Caco-2 (cell line): ENCODE results near the gene TRIM46. TPM values are rescaled to one million over a fixed set of nuclear protein-coding genes. Genes with fewer than 3 reads are reported as not detected.

Experiments
- BruUV-seq: library from RNA; stranded (reverse); fragments of 400-500 nt; replicated peaks from 2 replicates; lab custom pipeline; 2021; lab: Mats Ljungman, UMichigan
- CTCF ChIA-PET: fragments of 300-600 bp; sonication (Branson Sonifier 250); formaldehyde crosslinking; loops from one replicate; lab custom pipeline; 2022; ENCODE audit warnings: antibody characterized with exemption; lab: Charles Lee
- POLR2A ChIA-PET: fragments of 300-600 bp; sonication (Branson Sonifier 250); formaldehyde crosslinking; loops from one replicate; lab custom pipeline; 2022; ENCODE audit warnings: antibody characterized with exemption; lab: Charles Lee
- DNase-seq, 2 experiments: peaks; one replicate each; pipeline versions ENCODE4 v3.0.0 to v3.0.0-alpha.2; 2020 to 2022
- H3K27me3 ChIP-seq: replicated peaks from 2 replicates; pipeline ENCODE4 v1.6.0; 2011; ENCODE audit warnings: low read length; ENCODE audit not compliant: control insufficient read depth, insufficient read depth
- H3K36me3 ChIP-seq: 2 replicates; pipeline ENCODE4 v1.5.1; 2011; ENCODE audit warnings: low read length; ENCODE audit not compliant: control insufficient read depth, insufficient read depth
- H3K4me1 ChIP-seq: fragments of 250-450 bp; sonication (Bioruptor Pico); 2 replicates; pipeline ENCODE4 v1.5.1; 2020; ENCODE audit warnings: mild to moderate bottlenecking
- H3K4me3 ChIP-seq: 2 replicates; pipeline ENCODE4 v1.5.1; 2011; ENCODE audit warnings: low read depth, mild to moderate bottlenecking, control low read depth, low read length
- H3K9me3 ChIP-seq: fragments of 250-450 bp; sonication (Bioruptor Pico); 2 replicates; pipeline ENCODE4 v1.5.1; 2020; ENCODE audit warnings: mild to moderate bottlenecking, moderate library complexity
- H3K27ac Mint-ChIP-seq: one replicate; pipeline ENCODE4 v1.8.0; 2022; ENCODE audit warnings: mixed read lengths; ENCODE audit not compliant: unreplicated experiment
- H3K27me3 Mint-ChIP-seq: one replicate; pipeline ENCODE4 v1.8.0; 2022; ENCODE audit warnings: mixed read lengths; ENCODE audit not compliant: insufficient read depth, unreplicated experiment
- H3K36me3 Mint-ChIP-seq: one replicate; pipeline ENCODE4 v1.8.0; 2022; ENCODE audit warnings: mild to moderate bottlenecking, mixed read lengths; ENCODE audit not compliant: insufficient read depth, unreplicated experiment
- H3K4me1 Mint-ChIP-seq: one replicate; pipeline ENCODE4 v1.8.0; 2022; ENCODE audit warnings: low read depth, mixed read lengths; ENCODE audit not compliant: unreplicated experiment
- H3K4me3 Mint-ChIP-seq: one replicate; pipeline ENCODE4 v1.8.0; 2022; ENCODE audit warnings: mild to moderate bottlenecking, moderate library complexity, mixed read lengths; ENCODE audit not compliant: unreplicated experiment
- H3K9me3 Mint-ChIP-seq: one replicate; pipeline ENCODE4 v1.8.0; 2022; ENCODE audit warnings: mixed read lengths; ENCODE audit not compliant: unreplicated experiment
- CTCF ChIP-seq, 2 experiments: fragments of 200-600 bp in 1 of 2; IDR thresholded peaks; 1 replicate in 1 of 2; 2 replicates in 1 of 2; pipeline versions ENCODE4 v1.5.1 to v1.8.0; 2011 to 2022; ENCODE audit warnings: antibody characterized with exemption in 1 of 2, control low read depth in 1 of 2, inconsistent platforms in 1 of 2, low read depth in 1 of 2, low read length in 1 of 2, mild to moderate bottlenecking in 1 of 2, moderate library complexity in 1 of 2; ENCODE audit not compliant: insufficient read depth in 1 of 2, severe bottlenecking in 1 of 2, unreplicated experiment in 1 of 2
- intact Hi-C: fragments of 100-400 bp; cut with micrococcal nuclease; formaldehyde crosslinking; loops from one replicate; pipeline ENCODE4 v1.10.0; 2022; ENCODE audit not compliant: unreplicated experiment
- total RNA-seq: library from RNA; stranded (reverse); gene quantifications from 2 replicates; pipeline ENCODE4 v1.2.3, GENCODE V29; 2022

TRIM46 gene
- total RNA-seq, 1 experiment from 2014 or later: 0.11 TPM

GRCh38 chr1:155131856-155132255, 41.8 kb upstream of the TRIM46 start:
- no peaks in the 10 kb centered on the region for H3K9me3 ChIP-seq
- CTCF ChIA-PET: no interaction called here
- H3K9me3 Mint-ChIP-seq: no peaks in the 10 kb centered on the region
- H3K27me3 ChIP-seq: no peaks in the 10 kb centered on the region
- peaks cover 32% of the 10 kb centered on the region for H3K4me1 Mint-ChIP-seq
- no peaks in the 10 kb centered on the region for H3K27me3 Mint-ChIP-seq
- H3K4me3 ChIP-seq: no peak overlapping the region
- H3K27ac Mint-ChIP-seq: peak overlapping the region; percentile 67
- intact Hi-C loops: no loop called here
- peaks cover 60% of the 10 kb centered on the region for H3K36me3 Mint-ChIP-seq
- H3K4me3 Mint-ChIP-seq: no peak overlapping the region
- no peak for DNase-seq
- BruUV-seq: no TSS peak
- no peak for TF ChIP-seq CTCF (IDR thresholded peaks at IDR 0.05; ENCODE audit: insufficient read depth in 1 of 2, low read depth in 1 of 2, low read length in 1 of 2, severe bottlenecking in 1 of 2, unreplicated experiment in 1 of 2)
- peaks cover 14% of the 10 kb centered on the region for H3K36me3 ChIP-seq
- H3K4me1 ChIP-seq: peaks cover 33% of the 10 kb centered on the region
- POLR2A ChIA-PET: no interaction called here

- H3K4me3 Mint-ChIP-seq: no peak overlapping the region
These were observed 39.8 kb upstream of the TRIM46 start for GRCh38 chr1:155133799-155134281.

GRCh38 chr1:155134322-155134721, 39.3 kb upstream of the TRIM46 start:
- ChIA-PET POLR2A (interaction anchor here (0.6 kb wide), 1 partner anchor 135 kb away, joined by 3 read pairs; no protein-coding TSS in a partner anchor), CTCF (interaction anchor here (1.0 to 1.7 kb wide), 5 partner anchors 8 to 49 kb away, joined by 3 to 17 read pairs (median 7); partner anchors contain the start of gene KRTCAP2)
- Histone ChIP-seq H3K4me3 (peak overlapping the region; percentile 84), H3K27me3 (no peaks in the 10 kb centered on the region), H3K36me3 (peaks cover 16% of the 10 kb centered on the region), H3K9me3 (no peaks in the 10 kb centered on the region), H3K4me1 (peaks cover 23% of the 10 kb centered on the region)
- H3K36me3 Mint-ChIP-seq: peaks cover 70% of the 10 kb centered on the region
- peaks cover 26% of the 10 kb centered on the region for H3K4me1 Mint-ChIP-seq
- no peaks in the 10 kb centered on the region for H3K9me3 Mint-ChIP-seq
- no peak for TF ChIP-seq CTCF (IDR thresholded peaks at IDR 0.05; ENCODE audit: insufficient read depth in 1 of 2, low read depth in 1 of 2, low read length in 1 of 2, severe bottlenecking in 1 of 2, unreplicated experiment in 1 of 2)
- H3K27me3 Mint-ChIP-seq: no peaks in the 10 kb centered on the region
- peak overlapping the region; percentile 86 for H3K27ac Mint-ChIP-seq
- intact Hi-C loops: loop anchor here (2.0 kb wide), 2 partner anchors 32 to 40 kb away; no protein-coding TSS in a partner anchor
- no TSS peak for BruUV-seq
- no peak for DNase-seq
- H3K4me3 Mint-ChIP-seq: peak overlapping the region; percentile 81

More at GRCh38 chr1:155133799-155134281, 39.8 kb upstream of the TRIM46 start:
- intact Hi-C loops: loop anchor here (2.0 kb wide), 2 partner anchors 33 to 39 kb away; no protein-coding TSS in a partner anchor
- peak overlapping the region; percentile 86 for H3K27ac Mint-ChIP-seq
- no peaks in the 10 kb centered on the region for H3K27me3 Mint-ChIP-seq
- DNase-seq: no peak
- H3K4me3 ChIP-seq: peak overlapping the region; percentile 5; the same call in 1 of the 2 replicates
- peaks cover 27% of the 10 kb centered on the region for H3K4me1 ChIP-seq
- no peak for TF ChIP-seq CTCF (IDR thresholded peaks at IDR 0.05; ENCODE audit: insufficient read depth in 1 of 2, low read depth in 1 of 2, low read length in 1 of 2, severe bottlenecking in 1 of 2, unreplicated experiment in 1 of 2)
- no peaks in the 10 kb centered on the region for H3K9me3 ChIP-seq
- ChIA-PET POLR2A (no interaction called here), CTCF (interaction anchor here (1.2 to 1.6 kb wide), 2 partner anchors 34 to 39 kb away, joined by 3 to 8 read pairs; partner anchors contain the start of gene KRTCAP2)
- H3K36me3 ChIP-seq: peaks cover 16% of the 10 kb centered on the region
- no peaks in the 10 kb centered on the region for H3K27me3 ChIP-seq
- peaks cover 70% of the 10 kb centered on the region for H3K36me3 Mint-ChIP-seq
- no TSS peak for BruUV-seq
- H3K4me1 Mint-ChIP-seq: peaks cover 26% of the 10 kb centered on the region
- no peaks in the 10 kb centered on the region for H3K9me3 Mint-ChIP-seq
